Testis (tissue), 2 donors: ENCODE results near the gene FPGT.

Source experiments
- POLR2A ChIP-seq: fragments of 450-650 bp; IDR thresholded peaks from one replicate; pipeline ENCODE4 v1.6.1; 2017; ENCODE audit warnings: antibody characterized with exemption, mild to moderate bottlenecking, moderate library complexity
- TF ChIP-seq, protein P1 (sequence below), 3 experiments: fragments of 450-650 bp in 2 of 3; fragments of 200-600 bp in 1 of 3; sonication (generic) in 1 of 3; IDR thresholded peaks; one replicate each; pipeline ENCODE4 v1.5.1; 2016 to 2019; ENCODE audit warnings: antibody characterized with exemption in 3 of 3, mild to moderate bottlenecking in 2 of 3, moderate library complexity in 1 of 3

DNA sequence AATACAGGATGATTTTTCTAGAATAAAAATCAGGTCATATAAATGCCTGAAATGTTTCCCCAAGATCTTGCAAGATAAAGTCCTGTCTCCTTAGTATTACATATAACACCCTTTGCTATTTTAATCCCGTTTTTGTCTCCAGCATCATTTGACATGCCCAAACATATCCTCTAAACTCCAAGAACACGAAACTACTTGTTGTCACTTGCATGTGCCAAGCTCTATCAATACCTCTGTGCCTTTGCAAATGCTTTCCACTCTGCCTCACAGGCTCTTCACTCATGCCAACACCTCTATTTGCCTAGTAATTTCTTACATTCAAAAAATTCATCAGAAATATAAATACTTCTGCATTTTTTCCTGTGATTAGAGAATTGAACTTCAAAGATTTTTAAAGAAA, 38.0 kb upstream of the FPGT start:
- no peak for TF ChIP-seq POLR2A
- TF ChIP-seq, protein P1, sequence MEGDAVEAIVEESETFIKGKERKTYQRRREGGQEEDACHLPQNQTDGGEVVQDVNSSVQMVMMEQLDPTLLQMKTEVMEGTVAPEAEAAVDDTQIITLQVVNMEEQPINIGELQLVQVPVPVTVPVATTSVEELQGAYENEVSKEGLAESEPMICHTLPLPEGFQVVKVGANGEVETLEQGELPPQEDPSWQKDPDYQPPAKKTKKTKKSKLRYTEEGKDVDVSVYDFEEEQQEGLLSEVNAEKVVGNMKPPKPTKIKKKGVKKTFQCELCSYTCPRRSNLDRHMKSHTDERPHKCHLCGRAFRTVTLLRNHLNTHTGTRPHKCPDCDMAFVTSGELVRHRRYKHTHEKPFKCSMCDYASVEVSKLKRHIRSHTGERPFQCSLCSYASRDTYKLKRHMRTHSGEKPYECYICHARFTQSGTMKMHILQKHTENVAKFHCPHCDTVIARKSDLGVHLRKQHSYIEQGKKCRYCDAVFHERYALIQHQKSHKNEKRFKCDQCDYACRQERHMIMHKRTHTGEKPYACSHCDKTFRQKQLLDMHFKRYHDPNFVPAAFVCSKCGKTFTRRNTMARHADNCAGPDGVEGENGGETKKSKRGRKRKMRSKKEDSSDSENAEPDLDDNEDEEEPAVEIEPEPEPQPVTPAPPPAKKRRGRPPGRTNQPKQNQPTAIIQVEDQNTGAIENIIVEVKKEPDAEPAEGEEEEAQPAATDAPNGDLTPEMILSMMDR (IDR thresholded peaks at IDR 0.05), result no peak
